ENCODE results near the gene CNPY1.

CNPY1 gene

DNA sequence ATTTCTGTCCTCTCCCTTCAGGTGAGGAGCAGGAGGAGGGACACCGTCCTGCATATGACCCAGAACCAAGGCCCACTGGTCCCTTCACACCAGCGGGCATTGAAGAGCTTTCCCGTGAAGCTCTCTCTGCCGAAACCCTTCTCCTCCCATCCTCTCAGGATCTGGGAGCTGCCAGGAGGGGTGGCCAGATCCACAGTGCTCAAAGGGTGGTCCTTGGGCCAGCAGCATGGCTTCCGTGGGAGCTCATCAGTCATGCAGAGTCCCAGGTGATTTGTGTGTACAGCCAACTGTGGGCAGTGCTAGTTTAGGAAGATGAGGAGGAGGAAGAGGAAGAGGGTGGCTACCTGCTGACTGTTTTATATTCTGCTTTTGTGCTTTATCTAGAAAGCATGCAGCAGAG lies 28.4 kb downstream of the CNPY1 start:
- DNase-seq (ENCODE audit: extremely low spot score): no peak
- TF ChIP-seq, protein P1, sequence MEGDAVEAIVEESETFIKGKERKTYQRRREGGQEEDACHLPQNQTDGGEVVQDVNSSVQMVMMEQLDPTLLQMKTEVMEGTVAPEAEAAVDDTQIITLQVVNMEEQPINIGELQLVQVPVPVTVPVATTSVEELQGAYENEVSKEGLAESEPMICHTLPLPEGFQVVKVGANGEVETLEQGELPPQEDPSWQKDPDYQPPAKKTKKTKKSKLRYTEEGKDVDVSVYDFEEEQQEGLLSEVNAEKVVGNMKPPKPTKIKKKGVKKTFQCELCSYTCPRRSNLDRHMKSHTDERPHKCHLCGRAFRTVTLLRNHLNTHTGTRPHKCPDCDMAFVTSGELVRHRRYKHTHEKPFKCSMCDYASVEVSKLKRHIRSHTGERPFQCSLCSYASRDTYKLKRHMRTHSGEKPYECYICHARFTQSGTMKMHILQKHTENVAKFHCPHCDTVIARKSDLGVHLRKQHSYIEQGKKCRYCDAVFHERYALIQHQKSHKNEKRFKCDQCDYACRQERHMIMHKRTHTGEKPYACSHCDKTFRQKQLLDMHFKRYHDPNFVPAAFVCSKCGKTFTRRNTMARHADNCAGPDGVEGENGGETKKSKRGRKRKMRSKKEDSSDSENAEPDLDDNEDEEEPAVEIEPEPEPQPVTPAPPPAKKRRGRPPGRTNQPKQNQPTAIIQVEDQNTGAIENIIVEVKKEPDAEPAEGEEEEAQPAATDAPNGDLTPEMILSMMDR (IDR thresholded peaks at IDR 0.05; ENCODE audit: control extremely low read depth, extremely low read depth, low read depth, missing control alignments): no peak
- POLR2A ChIA-PET: no interaction called here
- CTCF ChIA-PET: no interaction called here

DNA sequence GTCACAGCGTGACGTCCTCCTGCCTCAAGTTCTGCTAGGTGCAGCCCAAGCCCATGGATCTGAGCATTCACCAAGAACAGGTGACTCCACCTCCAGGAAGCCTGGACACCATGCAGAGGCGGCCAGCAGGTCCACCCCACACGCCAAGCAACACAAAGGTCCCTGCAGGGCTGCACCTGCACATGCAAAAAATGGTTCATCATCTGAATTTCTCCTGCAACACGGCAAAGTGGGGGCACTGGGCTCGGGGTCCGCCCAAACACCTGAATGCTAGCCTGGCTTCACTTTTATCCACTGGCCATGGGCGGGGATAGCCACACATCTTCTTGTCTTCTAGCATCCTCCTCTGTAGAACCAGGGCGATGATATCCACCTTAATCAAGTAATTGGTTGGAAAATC lies 28.9 kb downstream of the CNPY1 start:
- no peak for DNase-seq (ENCODE audit: extremely low spot score)
- POLR2A ChIA-PET: no interaction called here
- TF ChIP-seq, protein P1 (IDR thresholded peaks at IDR 0.05; ENCODE audit: control extremely low read depth, extremely low read depth, low read depth, missing control alignments): no peak
- CTCF ChIA-PET: no interaction called here

DNA sequence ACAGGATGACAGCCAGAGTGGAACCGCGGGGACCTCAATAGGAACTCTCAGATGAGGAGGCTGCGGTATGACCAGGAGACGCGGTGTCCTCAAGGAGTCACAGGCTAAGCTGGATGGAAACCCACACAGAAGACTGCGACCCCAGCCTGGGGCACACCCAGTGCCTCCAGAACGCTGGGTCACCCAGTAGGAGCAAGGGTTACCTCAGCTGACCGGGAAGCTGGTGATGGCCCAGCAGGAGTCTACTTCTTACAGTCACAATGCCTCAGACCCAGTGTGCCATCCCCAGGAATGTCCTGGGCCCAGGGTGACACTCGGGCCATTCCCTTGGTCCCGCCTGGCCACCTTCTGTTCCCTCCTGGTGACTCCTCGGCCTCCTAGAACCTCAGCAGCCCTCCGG lies 29.9 kb downstream of the CNPY1 start:
- POLR2A ChIA-PET: no interaction called here
- no peak for DNase-seq (ENCODE audit: extremely low spot score)
- TF ChIP-seq, protein P1 (IDR thresholded peaks at IDR 0.05; ENCODE audit: control extremely low read depth, extremely low read depth, low read depth, missing control alignments): no peak
- CTCF ChIA-PET: no interaction called here

DNA sequence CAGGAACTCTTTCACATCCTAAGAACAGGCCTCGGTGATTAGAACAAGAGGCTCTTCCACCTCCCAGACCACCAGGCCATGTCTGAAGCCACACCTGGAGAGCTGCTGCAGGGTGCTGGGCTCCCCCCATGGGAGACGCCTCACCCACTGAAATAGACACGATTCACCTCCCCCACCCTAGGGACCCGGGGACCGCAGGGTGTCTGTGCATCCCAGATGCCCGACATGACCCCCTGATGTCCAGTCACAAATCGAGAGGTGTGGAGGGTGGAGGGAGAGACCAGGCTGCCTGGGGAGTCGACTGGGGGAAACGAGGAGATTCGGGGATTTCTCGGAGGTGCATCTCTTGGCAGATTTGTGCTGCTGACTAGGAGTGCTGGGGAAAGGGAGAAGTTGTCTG lies 31.0 kb downstream of the CNPY1 start:
- DNase-seq (ENCODE audit: extremely low spot score): no peak
- ChIA-PET CTCF (no interaction called here), POLR2A (no interaction called here)
- TF ChIP-seq, protein P1 (IDR thresholded peaks at IDR 0.05; ENCODE audit: control extremely low read depth, extremely low read depth, low read depth, missing control alignments): no peak

DNA sequence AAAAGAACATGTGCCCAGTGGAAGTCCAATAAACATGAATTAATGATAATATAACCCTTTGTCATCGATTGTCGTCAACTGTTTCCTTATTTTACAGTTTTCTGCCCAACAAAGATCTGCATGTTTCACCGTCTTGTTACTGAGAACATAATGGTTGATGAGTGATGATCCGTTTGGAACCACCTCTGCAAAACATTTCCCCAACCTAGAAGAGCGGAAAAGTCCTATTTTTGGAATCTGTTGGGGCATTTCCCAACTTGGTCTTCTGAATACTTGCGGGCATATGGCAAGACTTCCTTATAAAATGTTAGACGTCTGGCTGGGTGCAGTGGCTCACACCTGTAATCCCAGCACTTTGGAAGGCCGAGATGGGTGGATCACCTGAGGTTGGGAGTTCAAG lies 32.1 kb downstream of the CNPY1 start:
- DNase-seq (ENCODE audit: extremely low spot score): no peak
- CTCF ChIA-PET: no interaction called here
- TF ChIP-seq, protein P1 (IDR thresholded peaks at IDR 0.05; ENCODE audit: control extremely low read depth, extremely low read depth, low read depth, missing control alignments): no peak
- POLR2A ChIA-PET: no interaction called here

DNA sequence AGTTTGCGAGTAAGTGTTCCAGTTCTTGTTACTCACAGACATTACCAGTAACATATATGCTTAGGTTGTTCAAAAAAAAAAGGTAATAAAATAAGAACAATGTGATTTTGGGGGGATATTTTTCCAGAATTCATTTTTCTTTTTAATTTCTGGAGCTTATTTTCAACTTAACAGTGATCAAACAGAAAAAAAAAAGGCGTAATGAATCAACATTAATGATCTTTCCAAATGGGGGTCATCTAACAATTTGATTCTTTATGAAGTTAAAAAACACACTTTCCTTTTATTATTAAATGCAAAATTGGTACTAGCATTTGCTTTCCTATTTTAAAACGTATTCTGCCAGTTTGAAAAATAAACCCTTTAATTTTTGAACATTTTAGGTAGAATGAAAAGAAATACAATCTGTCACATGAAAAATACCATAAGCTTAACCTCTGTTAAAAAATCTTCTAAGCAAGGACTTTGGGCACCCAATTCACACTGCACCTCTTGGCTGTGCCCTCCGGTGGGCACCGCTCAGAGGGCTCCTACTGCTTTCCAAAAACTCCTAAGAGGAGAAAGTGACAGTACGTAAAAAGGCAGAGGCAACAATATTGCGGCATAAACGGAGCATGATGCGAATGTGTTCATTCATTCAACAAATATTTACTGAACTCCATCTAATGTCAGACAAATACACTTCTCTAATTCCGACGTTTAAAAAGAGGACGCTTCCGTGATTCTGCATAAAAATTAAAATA lies 32.6 kb downstream of the CNPY1 start:
- ChIA-PET CTCF (no interaction called here), POLR2A (no interaction called here)
- no peak for DNase-seq (ENCODE audit: extremely low spot score)
- TF ChIP-seq, protein P1 (IDR thresholded peaks at IDR 0.05; ENCODE audit: control extremely low read depth, extremely low read depth, low read depth, missing control alignments): no peak

Measured in GM10248 (cell line).